Thoracic aorta (tissue), 2 donors: ENCODE measurements around the gene C1orf185. TPM values are rescaled to one million over a fixed set of nuclear protein-coding genes. Genes with fewer than 3 reads are reported as not detected.
"Not testable (repeated sequence)": the region's sequence is repeated elsewhere in the genome, so short reads cannot be mapped to it uniquely, and the experiment has no call there.

ENCODE experiments used
- ATAC-seq: fragments of 150-250 bp; one replicate; pipeline ENCODE4 v1.8.0; 2017; ENCODE audit warnings: low read depth; ENCODE audit not compliant: insufficient number of reproducible peaks, low FRiP score
- DNase-seq: peaks from one replicate; pipeline ENCODE4 v3.0.0-alpha.2; 2020; ENCODE audit warnings: low spot score
- H3K27ac ChIP-seq, 2 donors: fragments of 200-600 bp; sonication (generic); 1 replicate in 1 of 2; 2 replicates in 1 of 2; pipeline ENCODE4 v1.5.1; 2016; ENCODE audit warnings: mild to moderate bottlenecking in 2 of 2, moderate library complexity in 2 of 2
- H3K27me3 ChIP-seq: fragments of 200-600 bp; sonication (generic); replicated peaks from 2 replicates; pipeline ENCODE4 v1.6.0; 2016; ENCODE audit warnings: mild to moderate bottlenecking; ENCODE audit not compliant: insufficient read depth
- H3K36me3 ChIP-seq: fragments of 200-600 bp; sonication (generic); one replicate; pipeline ENCODE4 v1.5.1; 2016
- H3K4me1 ChIP-seq, 2 donors: fragments of 200-600 bp; sonication (generic); 1 replicate in 1 of 2; 2 replicates in 1 of 2; pipeline versions ENCODE4 v1.5.1 to v1.6.0; 2016; ENCODE audit warnings: low read depth in 2 of 2, mild to moderate bottlenecking in 1 of 2; ENCODE audit not compliant: control insufficient read depth in 1 of 2
- H3K4me3 ChIP-seq: fragments of 200-600 bp; sonication (generic); 2 replicates; pipeline ENCODE4 v1.5.1; 2016; ENCODE audit warnings: mild to moderate bottlenecking
- H3K9me3 ChIP-seq: fragments of 200-600 bp; sonication (generic); 2 replicates; pipeline ENCODE4 v1.5.1; 2016
- CTCF ChIP-seq: fragments of 200-600 bp; sonication (generic); IDR thresholded peaks from one replicate; pipeline ENCODE4 v1.5.1; 2019; ENCODE audit warnings: antibody characterized with exemption
- total RNA-seq, 2 donors: library from RNA; depleted of rRNA; stranded (reverse); fragments of >200 nt; gene quantifications; one replicate each; pipeline versions ENCODE4 v1.1.0 to v1.2.3, GENCODE V29; 2016

The C1orf185 gene
- total RNA-seq, 2 donors from 2014 or later: not detected

- TF ChIP-seq CTCF: no peak
- H3K36me3 ChIP-seq: no peaks in the 10 kb centered on the region
- H3K27me3 ChIP-seq: no peaks in the 10 kb centered on the region
- ATAC-seq (no peak), DNase-seq (no peak)
- H3K4me1 ChIP-seq: no peaks in the 10 kb centered on the region
- H3K27ac ChIP-seq: no peak overlapping the region
- no peak overlapping the region for H3K4me3 ChIP-seq
- peaks cover 14% of the 10 kb centered on the region for H3K9me3 ChIP-seq
Observed at GRCh38 chr1:51157395-51157794, 55.4 kb downstream of the C1orf185 start.

GRCh38 chr1:51158263-51158662 lies 56.2 kb downstream of the C1orf185 start:
- no peaks in the 10 kb centered on the region for H3K4me1 ChIP-seq
- H3K4me3 ChIP-seq: no peak overlapping the region
- ATAC-seq (no peak), DNase-seq (no peak)
- H3K9me3 ChIP-seq: peaks cover 14% of the 10 kb centered on the region
- no peak overlapping the region for H3K27ac ChIP-seq
- no peak for TF ChIP-seq CTCF
- H3K36me3 ChIP-seq: no peaks in the 10 kb centered on the region
- no peaks in the 10 kb centered on the region for H3K27me3 ChIP-seq

GRCh38 chr1:51162560-51162959 lies 60.5 kb downstream of the C1orf185 start:
- H3K27me3 ChIP-seq, H3K4me1 ChIP-seq, H3K4me3 ChIP-seq, H3K27ac ChIP-seq, ATAC-seq, DNase-seq, H3K36me3 ChIP-seq, H3K9me3 ChIP-seq: not testable (repeated sequence)

- ATAC-seq: no peak
- Histone ChIP-seq H3K4me3 (no peak overlapping the region), H3K27me3 (no peaks in the 10 kb centered on the region)
Observed at GRCh38 chr1:51165540-51165939, 63.5 kb downstream of the C1orf185 start.

GRCh38 chr1:51168266-51168845 lies 66.3 kb downstream of the C1orf185 start:
- Histone ChIP-seq H3K9me3 (no peaks in the 10 kb centered on the region), H3K4me3 (no peak overlapping the region)
- DNase-seq: no peak

More at GRCh38 chr1:51165540-51165939, 63.5 kb downstream of the C1orf185 start:
- Histone ChIP-seq H3K9me3 (no peaks in the 10 kb centered on the region), H3K4me1 (no peaks in the 10 kb centered on the region), H3K36me3 (no peaks in the 10 kb centered on the region), H3K27ac (no peak overlapping the region)
- TF ChIP-seq CTCF: no peak
- DNase-seq: no peak

More at GRCh38 chr1:51168266-51168845, 66.3 kb downstream of the C1orf185 start:
- no peak for TF ChIP-seq CTCF
- Histone ChIP-seq H3K27ac (no peak overlapping the region), H3K36me3 (no peaks in the 10 kb centered on the region), H3K4me1 (no peaks in the 10 kb centered on the region), H3K27me3 (no peaks in the 10 kb centered on the region)
- ATAC-seq: no peak
